Left hindlimb (tissue), 1 donor: ENCODE results near the gene STX8.
"Not testable (repeated sequence)": the region's sequence is repeated elsewhere in the genome, so short reads cannot be mapped to it uniquely, and the experiment has no call there.

Source experiments
- DNase-seq: peaks from one replicate; pipeline ENCODE4 v3.0.0-alpha.2; 2018

The STX8 gene, protein sequence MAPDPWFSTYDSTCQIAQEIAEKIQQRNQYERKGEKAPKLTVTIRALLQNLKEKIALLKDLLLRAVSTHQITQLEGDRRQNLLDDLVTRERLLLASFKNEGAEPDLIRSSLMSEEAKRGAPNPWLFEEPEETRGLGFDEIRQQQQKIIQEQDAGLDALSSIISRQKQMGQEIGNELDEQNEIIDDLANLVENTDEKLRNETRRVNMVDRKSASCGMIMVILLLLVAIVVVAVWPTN

DNA sequence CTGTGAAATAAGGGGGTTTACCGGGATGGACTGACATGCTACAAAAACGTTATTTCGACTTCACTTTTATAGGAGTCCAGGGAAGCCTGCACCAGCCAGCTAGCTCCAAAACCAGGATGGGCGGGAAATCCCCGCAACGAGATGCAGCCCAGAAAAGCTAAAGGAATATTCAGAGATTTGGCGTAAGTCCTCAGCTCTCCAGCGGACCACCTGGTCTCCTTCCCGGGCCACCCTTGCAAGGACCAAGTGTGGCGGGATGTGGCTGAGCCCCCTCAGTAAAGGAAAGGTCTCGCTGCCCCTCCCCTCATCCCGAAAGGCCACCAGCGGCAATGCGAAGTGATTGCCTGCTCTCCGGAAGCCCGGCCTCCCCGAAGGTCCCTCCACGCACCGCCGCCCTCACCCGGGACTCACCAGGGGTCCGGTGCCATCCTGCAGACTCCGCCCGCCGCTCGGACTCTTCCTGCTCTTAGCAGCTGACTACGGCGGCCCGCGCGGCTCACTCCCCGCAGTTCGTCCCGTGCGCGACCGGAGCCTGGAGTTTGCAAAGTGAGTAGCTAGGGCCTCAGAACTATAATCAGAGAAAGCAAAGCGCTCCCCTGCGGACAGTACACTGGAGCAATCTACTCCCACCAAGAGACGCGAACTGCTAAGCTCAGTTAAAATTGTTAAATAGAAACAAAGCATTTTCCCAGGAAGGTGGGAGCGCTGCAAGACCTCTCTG, at the start of gene STX8:
STX8 (minus strand) TSS at position 440 of the 721 bp plus-strand sequence; CDS start at position 428, 12 bp downstream.
- peak; percentile 92 for DNase-seq

DNA sequence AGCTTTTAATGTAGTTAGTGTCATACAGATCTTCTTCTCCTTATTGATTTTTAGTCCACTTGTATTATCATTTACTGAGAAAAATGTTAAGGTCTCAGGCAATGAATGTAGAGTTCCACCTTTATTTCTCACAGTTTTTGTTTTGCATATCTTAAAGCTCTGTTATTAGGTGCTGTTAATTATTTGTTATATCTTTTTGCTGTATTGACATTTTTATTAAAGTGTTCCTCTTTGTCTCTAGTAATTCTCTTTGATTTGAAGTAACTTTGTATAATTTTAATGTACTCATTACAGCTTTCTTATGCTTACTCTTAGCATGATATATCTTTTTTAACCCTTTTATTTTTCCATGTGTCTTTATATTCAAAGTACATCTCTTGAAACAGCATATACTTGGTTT, 47.3 kb upstream of the STX8 start:
- DNase-seq, result no peak

GRCh38 chr17:9615486-9615885, 39.9 kb upstream of the STX8 start:
- DNase-seq, result no peak

GRCh38 chr17:9612006-9612405, 36.4 kb upstream of the STX8 start:
- DNase-seq, result no peak

GRCh38 chr17:9611557-9611956, 35.9 kb upstream of the STX8 start:
- DNase-seq, result no peak

GRCh38 chr17:9607058-9607457, 31.4 kb upstream of the STX8 start:
- DNase-seq, result not testable (repeated sequence)

- DNase-seq, result no peak
Measured at GRCh38 chr17:9606453-9606852, 30.8 kb upstream of the STX8 start.

- DNase-seq, result not testable (repeated sequence)
Measured at GRCh38 chr17:9604583-9604982, 29.0 kb upstream of the STX8 start.

DNA sequence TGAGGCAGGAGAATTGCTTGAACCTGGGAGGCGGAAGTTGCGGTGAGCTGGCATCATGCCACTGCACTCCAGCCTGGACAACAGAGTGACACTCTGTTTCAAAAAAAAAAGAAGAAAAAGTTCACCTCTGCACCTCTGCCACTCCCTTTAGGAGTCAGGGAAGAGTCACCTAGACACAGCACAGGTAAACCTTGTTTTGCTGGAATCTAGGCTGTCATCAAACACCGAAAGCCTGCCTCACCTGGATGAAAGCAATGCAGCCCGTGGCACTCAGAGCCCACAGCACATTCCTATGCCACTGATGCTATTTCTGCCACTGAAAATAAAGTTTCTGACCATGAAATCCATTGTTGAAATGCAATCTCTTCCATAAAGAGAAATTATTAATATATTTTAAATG, 23.0 kb upstream of the STX8 start:
- DNase-seq, result no peak

GRCh38 chr17:9597638-9598037, 22.0 kb upstream of the STX8 start:
- DNase-seq, result not testable (repeated sequence)

DNA sequence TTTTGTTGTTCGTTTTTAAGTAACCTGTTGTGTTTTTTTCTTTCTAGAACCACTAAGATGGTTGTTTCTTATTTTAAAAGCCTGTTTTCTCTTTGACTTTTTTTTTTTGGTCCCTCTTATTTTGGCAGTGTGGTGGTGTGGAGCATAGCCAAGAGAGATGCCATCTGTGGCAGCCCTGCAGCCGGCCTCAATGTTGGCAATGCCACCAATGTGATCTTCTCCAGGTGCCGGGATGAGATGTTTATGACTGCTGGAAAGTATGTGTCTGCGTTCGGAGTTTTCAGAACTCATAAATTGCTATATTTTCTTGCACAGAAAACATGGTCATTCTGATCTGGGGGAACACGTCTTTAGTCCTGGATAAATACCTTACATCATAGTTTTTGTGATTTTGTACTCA, 18.4 kb upstream of the STX8 start:
- DNase-seq, result no peak

- no peak for DNase-seq
Measured at GRCh38 chr17:9587969-9588656, 12.5 kb upstream of the STX8 start.

DNA sequence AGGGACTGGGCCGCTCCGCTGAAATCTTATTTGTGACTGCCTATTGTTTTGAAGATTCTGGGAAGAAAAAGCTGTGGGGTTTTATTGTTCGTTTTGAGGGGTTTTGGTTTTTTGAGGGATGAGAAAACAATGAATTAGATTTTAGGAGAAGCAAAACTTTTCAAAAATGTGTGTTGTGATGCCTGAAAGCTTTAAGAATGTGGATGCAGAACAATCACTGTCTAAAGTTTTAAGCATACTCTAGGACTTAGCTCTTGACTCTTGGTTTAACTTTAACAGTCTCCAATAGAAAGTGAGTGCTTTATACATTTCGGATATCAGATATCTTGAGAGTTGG, 1.7 kb upstream of the STX8 start:
- DNase-seq, result no peak

GRCh38 chr17:9576521-9577372, 1.1 kb upstream of the STX8 start, which contains the start of gene CFAP52:
CFAP52 (plus strand) TSS chr17:9576642; CDS start chr17:9576696, 54 bp downstream.
- peak; percentile 81 for DNase-seq

- no peak for DNase-seq
Measured at GRCh38 chr17:9571201-9571600, 4.4 kb downstream of the STX8 start.

DNA sequence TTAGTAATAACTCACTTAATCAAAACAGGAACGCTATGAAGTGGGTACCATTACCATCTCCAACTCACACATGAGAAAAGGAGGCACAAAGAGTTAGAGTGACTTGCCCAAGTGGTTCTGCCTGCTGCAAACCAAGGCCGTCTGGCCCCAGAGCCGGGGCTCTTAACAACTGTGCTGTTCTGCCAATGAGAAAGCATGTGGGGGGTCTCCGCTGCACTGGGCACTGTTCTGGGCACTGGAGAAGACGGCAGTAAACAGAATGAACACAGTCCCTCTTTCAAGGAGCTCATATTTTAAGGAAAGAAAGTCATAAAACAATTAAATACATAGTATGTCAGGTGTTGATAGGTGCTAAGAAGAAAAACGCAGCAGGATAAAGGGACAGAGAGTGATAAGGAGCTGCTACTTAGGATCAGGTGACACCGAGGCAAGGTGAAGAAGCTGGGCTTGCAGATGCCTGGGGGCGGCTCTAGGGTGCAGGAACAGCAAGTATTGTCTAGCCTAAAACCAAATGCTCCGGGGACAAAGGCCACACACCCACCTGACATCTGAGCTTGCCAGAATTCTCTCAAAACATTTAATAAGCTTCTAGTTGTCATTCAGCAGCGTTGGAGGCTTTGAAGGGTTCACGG, 6.5 kb downstream of the STX8 start:
- DNase-seq, result no peak

GRCh38 chr17:9568004-9568403, 7.6 kb downstream of the STX8 start:
- DNase-seq, result no peak

DNA sequence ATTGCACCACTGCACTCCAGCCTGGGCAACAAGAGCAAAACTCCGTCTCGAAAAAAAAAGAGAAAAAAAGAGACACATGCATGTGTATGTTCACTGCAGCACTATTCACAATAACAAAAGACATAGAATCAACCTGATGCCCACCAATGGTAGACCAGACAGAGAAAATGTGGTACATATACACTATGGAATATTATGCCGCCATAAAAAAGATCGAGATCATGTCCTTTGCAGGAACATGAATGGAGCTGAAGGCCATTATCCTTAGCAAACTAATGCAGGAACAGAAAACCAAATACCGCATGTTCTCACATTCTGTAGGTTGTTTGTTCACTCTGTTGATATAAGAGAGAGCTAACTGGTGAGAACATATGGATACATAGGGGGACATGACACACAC, 8.9 kb downstream of the STX8 start:
- DNase-seq, result not testable (repeated sequence)

DNA sequence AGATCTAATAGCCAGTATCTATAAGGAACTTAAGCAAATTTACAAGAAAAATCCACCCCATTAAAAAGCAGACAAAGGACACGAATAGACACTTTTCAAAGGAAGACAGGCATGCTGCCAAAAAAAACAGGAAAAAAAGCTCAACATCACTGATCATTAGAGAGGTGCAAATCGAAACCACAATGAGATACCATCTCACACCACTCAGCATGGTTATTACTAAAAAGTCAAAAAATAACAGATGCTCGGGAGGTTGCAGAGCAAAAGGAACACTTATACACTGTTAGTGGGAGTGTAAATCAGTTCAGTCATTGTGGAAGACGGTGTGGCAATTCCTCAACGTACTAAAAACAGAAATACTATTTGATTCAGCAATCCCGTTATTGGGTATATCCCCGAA, 9.6 kb downstream of the STX8 start:
- DNase-seq, result no peak

GRCh38 chr17:9564104-9564503, 11.5 kb downstream of the STX8 start:
- no peak for DNase-seq

- DNase-seq, result no peak
Measured at GRCh38 chr17:9557857-9558256, 17.8 kb downstream of the STX8 start.

DNA sequence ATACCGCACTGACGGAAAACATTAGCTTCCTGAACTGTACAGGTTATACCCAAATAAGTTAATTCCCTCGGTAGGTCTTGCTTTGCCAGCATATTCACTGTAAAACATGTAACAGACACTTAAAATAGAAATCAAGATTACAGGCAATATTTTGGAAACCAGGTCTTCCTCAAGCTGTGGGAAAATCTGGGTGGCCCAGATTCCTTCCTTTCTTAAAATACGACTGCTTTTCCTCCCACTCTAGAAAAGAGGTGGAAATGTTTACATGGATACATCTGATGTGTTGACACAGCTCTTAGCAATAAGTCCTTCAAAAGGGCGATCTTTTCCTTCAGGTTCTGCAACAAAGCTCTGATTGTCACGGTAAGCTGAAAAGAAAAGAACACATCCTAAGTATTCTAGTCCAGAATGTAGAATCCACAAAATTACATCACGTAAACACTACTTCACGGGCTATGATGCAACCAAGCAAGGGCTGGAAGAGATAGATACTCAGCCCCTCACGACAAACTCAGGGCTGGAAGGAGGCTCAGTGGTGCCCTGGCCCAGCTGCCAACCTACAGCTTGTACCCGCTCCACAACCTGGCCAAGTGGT, 18.4 kb downstream of the STX8 start:
- no peak for DNase-seq
